Measurements from ENCODE around the gene CDC45.

DNA sequence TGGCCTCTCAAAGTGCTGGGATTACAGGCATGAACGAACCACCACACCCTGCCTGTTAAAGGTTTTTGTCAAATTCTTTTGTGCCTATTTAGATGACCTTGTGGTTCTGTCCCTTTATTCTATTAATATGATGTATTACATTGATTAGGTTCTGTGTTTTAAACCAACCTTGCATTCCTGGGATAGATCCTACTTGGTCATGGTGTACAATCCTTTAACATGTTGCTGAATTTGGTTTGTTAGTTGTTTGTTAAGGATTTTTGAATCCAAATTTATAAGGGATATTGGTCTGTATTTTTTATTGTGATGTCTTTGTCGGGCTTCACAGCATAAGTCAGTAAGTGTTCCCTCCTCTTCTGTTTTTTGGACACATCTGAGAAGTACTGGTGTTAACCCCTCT is 73.5 kb downstream of the CDC45 start:
- TF ChIP-seq, protein P1, sequence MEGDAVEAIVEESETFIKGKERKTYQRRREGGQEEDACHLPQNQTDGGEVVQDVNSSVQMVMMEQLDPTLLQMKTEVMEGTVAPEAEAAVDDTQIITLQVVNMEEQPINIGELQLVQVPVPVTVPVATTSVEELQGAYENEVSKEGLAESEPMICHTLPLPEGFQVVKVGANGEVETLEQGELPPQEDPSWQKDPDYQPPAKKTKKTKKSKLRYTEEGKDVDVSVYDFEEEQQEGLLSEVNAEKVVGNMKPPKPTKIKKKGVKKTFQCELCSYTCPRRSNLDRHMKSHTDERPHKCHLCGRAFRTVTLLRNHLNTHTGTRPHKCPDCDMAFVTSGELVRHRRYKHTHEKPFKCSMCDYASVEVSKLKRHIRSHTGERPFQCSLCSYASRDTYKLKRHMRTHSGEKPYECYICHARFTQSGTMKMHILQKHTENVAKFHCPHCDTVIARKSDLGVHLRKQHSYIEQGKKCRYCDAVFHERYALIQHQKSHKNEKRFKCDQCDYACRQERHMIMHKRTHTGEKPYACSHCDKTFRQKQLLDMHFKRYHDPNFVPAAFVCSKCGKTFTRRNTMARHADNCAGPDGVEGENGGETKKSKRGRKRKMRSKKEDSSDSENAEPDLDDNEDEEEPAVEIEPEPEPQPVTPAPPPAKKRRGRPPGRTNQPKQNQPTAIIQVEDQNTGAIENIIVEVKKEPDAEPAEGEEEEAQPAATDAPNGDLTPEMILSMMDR (IDR thresholded peaks at IDR 0.05 in 8 of 11, conservative IDR thresholded peaks at IDR 0.05 in 3 of 11): no peak
- TF ChIP-seq POLR2A (IDR thresholded peaks at IDR 0.05): no peak
